HepG2 (cell line): ENCODE data around the gene CPZ.

ENCODE experiments used
- SYNCRIP ChIP-seq: fragments of 200-400 bp; formaldehyde crosslinking; IDR thresholded peaks from 2 replicates; pipeline ENCODE4 v1.6.1; 2018; ENCODE audit warnings: mild to moderate bottlenecking, low read depth, low read length; ENCODE audit not compliant: insufficient read depth
- ZBTB33 ChIP-seq: sonication (generic); formaldehyde crosslinking; IDR thresholded peaks from 2 replicates; pipeline ENCODE4 v1.4.0; 2020; ENCODE audit warnings: missing genetic modification reagents

- TF ChIP-seq ZBTB33 (CRISPR knock-in tag) (no peak), SYNCRIP (no peak)
These were observed 56.5 kb downstream of the CPZ start for GRCh38 chr4:8648816-8649630.
